Astrocyte (in vitro differentiated cells and primary cell): ENCODE results near the gene BCAT1.

Experiments
- CTCF ChIP-seq: IDR thresholded peaks from 2 replicates; pipeline ENCODE4 v1.5.1; 2011; ENCODE audit warnings: low read depth, mild to moderate bottlenecking, inconsistent platforms, low read length, moderate library complexity; ENCODE audit not compliant: insufficient read depth
- EZH2 ChIP-seq: IDR thresholded peaks from 2 replicates; pipeline ENCODE4 v1.6.1; 2012; ENCODE audit warnings: mild to moderate bottlenecking, low read length, inconsistent platforms; ENCODE audit not compliant: insufficient read depth

GRCh38 chr12:24835377-24835776 lies 113.5 kb downstream of the BCAT1 start:
- TF ChIP-seq CTCF (no peak), EZH2 (no peak)
